NCI-H2196 (cell line): ENCODE results near the gene ZBTB43.

Experiments used
- DNase-seq: peaks from one replicate; lab custom pipeline; 2025; ENCODE audit not compliant: unreplicated experiment; lab: John Stamatoyannopoulos, UW

The ZBTB43 gene

DNA sequence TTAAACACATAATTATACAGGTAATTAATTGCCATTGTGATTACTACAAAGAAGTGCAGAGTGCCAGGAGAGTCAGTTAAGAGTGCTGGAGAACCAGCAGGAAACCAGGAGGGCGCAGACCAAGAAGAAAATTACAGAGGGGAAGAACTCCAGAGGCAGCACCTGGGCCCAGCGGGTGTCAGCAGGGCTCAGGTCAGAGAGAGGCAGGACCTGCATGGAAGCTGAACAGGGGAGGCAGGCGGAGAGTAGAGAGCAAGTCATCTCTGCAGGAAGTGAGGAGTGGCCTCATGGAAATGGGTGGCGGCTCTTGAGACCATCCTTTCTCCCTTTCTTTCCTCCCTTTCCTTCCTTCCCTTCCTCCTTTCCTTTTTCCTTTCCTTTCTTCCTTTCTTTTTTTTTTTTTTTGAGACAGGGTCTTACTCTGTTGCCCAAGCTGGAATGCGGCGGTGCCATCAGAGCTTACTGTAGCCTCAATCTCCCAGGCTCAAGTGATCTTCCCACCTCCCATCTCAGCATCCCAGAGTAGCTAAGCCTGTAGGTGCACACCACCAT lies 51.6 kb downstream of the ZBTB43 start:
- no peak for DNase-seq

DNA sequence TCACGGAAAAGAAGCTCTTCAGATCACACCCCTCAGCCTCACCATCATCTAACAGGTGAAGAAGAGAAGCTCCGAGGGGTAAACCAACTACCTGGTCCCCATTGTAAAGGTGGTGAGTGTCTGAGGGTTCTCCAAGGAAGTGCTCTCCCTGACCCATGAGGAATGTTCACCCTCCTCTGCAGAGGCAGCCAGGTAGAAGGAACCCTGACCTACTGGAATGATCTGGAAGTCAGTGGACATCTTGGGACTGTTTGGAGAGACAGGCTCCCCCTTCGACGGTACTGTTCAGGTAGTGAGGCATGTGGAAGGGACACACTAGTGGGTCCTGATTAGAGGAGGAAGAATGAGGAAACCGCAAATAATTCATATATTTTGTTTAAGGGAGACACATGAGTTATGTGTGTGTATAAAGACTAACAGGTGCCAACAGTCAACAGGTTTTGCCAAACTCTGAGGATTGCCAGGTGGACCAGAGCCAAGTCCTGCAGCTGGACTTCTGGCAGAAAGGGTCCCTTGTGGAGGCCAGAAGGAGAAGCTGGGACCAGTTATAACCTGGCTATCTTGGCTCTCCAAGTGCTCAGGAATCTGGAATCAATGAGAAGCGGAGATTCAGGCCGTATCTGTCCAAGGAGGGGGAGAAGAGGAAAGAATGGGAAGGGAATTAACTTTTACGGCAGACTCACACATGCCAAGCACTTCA lies 52.6 kb downstream of the ZBTB43 start:
- DNase-seq: peak; percentile 63

DNA sequence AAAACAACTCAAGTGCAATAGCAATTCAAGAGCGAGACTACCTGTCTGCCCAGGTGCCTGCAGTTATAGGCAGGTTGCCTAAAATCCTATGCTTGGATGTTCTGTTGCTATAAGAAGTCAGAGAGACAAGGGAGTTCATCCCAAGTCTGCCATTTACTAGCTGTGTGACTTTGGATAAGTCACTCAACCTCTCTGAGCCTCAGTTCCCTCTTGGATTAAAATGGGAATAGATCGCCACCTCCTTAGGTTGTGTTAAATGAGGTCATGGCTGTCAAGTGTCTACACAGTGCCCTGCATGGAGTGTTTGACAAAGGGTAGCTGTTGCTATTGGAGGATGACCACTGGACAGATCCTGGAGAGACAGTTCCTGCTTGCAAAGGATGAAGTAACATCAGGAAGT lies 54.3 kb downstream of the ZBTB43 start:
- DNase-seq: no peak

DNA sequence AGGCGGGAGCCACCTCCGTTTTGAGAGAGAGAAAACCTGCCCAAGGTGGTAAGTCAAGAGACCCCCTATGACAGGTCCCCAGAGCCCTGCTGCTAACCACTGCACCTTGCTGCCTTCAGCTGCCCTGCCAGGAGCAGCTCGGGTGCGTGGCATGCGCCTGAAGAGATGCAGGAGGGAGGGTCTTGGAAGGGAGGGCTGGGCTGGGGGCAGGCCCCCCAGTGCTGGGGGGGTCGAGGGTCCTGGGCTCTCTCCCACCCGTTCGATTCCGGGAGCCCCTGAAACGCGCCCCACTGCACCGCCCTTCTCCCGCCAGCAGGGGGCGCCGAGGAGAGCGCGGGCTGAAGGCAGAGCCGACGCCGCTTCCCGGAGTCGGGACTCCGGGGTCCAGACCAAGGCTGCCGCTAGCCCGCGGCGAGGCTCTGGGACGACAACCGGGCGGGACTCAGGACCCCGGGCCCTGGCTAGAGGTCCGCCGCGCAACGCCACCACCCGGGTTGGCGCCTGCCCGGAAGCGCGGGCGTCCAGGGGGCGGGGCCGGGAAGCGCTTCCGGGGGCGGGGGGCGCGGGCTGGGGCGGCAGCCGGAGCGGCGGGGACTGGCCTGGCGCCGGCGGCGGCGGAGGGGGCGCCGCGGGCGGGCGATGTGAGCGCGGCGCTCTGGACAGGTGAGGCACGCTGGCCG lies 55.4 kb downstream of the ZBTB43 start, which contains the start of gene ZBTB34:
ZBTB34 (plus strand) TSS at position 563 of the 680 bp plus-strand sequence. CDS start 18,761 bp downstream, outside the sequence.
- DNase-seq: peak; percentile 84

DNA sequence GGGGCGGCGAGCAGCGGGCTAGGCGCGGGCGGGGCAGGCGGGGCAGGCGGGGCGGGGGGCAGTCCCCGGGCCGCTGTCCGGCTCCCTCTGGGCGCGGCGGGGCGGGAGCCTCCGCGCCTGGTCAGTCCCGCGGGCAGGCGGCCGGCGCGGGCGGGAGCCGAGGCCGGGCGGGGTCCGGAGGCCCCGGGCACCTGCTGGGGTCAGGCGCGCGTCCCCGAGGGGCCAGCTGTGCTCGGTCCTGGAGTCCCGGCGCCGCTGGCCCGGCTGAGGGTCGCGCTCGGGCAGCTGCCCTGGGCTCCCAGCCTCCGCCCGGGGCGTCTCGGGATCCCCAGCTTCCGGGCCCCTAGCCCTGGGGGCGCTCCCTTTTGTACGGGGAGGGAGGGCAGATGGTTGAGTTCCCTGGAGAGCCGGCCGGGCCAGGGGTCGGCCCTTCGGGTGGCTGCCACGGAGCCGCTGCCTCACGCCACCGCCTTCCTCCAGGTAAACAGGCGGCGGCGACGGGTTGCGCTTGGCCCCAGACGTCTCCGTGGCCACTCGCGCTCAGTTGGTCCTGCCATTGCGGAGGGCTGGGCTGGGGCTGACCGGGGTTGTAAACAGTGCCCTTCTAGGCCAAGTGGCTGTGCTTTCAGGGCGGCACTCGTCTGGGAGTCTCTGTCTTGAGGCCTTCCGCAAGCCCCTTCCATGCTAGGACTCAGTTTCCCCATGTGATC lies 56.1 kb downstream of the ZBTB43 start:
- DNase-seq: no peak

DNA sequence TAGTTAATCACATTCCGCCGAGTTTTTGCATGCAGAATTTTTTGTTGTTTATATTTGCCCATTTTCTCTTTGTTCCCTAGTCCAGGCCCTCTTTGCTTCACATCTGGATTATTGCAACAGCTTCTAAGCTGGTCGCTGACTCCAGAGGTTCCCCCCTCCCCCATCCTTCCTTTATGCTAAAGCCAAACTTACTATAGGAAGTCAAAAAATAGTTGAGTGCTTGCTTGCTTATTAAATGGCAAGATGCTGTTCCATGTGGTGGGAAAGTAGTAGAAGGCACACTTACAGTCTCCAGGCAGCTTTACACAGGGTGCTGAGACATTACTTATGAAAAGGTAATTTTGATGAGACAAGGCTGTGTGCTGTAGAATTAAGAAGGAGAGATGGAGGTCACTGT lies 56.9 kb downstream of the ZBTB43 start:
- DNase-seq: no peak

DNA sequence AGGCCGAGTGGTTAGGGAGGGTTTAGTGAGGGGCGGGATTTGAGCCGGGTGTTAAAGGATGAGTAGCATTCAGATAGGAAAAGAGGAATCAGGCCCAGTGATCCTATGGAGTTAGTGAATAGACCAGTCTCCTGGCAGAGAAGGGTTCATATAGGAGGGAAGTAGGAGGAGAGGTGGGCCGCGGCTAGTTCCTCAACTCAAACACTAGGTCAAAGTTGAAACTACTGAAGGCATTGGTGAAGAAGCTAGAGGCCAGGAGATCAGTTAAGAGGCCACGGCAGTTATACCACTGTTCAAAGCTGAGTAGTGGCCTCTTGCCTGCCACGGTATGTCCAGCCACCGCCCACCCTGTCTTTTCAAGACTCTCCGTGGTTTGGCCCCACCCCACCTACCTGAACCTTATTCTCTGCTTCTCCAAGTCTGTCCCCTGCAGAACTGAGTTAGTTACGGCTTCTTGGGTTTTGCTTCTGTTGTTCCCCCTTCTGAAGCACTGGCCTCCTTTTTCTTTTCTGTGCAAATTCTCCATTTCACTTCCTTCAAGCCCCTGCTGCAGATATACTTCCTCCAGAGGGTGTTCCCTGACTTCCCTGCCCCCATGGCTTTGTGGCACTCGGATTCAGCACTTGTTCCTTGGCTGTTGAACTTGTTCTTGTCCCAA lies 57.4 kb downstream of the ZBTB43 start:
- no peak for DNase-seq

DNA sequence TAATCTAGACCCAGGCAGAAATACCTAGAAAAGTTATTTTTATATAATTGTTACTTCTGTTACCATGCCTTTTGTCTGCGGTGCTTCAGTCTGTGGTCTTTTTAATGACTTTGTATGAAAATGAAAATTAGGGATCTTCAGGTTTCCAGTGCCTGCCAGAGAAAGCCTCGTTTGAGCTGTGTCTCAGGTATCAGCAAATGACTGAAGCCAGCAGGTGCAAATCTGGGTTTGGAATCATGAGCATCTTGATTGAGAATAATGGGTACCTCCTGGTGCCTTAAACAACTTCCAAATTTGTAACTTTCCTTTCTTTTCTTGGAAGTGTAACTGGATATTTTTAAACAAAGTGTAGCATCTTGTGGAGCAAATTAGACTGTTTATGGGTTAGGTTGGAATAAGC lies 59.9 kb downstream of the ZBTB43 start:
- DNase-seq: no peak

DNA sequence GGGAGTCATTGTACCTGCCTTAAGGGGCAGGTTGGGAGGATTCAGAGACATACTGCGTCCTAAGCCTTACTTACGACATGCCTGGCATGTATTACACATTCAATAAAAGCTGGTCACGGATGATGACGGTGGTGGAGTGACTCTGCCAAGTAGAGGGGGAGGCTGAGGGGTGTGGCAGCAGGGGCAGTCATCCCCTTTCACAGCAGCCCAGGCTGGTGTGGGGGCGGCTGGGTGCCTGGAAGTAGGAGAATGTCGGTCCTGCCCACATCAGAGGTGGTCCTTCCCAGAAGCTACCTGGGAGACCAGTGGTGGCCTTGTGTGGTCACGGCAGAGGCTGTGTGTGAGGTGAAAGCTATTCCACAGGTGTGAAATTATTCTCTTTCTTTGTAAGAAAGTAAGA lies 64.5 kb downstream of the ZBTB43 start:
- no peak for DNase-seq

DNA sequence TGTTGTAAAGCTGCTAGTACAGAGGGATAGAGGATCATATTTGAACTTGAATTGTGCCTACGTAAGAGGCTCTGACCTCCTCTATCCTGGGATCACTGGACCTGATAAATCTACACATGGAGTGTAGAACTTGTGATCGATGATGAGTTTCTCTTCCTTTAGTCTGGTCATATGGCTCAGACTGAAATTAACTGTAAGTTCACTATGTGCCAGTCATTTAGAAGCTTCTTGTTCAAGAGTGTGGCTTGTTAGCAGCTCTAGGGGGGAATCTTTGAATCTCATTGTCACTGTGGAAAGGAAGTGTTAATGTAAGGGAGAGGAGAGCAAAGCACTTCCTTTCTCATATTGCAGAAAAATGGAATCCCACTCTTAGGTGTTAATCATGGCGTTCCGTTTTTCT lies 67.7 kb downstream of the ZBTB43 start:
- DNase-seq: no peak

DNA sequence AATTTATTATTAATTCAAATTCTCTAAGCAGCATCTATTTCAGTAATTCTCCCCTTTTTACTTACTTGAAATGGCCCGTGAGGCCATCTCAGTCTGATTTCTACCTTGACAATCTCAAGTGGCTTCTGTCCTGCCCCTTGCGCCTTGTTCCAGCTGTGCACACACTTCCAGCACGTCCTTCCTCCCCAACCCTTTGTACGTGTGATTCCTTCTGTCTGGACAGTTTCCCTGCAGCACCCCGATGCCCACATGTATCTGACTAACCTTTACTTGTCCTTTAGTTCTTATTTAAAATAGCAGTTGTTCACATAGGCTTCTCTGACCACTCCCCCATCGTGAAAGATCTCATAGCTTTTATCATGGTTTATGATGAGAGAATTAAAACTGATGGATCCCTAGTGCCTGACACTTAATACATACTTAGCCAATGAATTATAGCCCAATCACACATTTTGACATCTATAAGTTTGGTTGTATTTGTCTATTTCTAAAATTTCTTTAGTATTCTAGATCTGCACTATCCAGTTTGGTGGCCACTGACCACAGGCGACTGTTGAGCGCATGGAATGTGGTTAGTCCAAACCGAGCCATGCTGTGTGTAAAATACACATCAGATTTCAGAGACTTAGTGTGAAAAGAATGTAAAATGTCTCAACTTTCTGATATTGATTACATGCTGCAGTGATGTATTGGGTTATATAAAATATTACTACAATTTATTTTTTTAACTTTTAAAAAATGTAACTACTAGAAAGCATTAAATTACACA lies 69.9 kb downstream of the ZBTB43 start:
- DNase-seq: no peak

DNA sequence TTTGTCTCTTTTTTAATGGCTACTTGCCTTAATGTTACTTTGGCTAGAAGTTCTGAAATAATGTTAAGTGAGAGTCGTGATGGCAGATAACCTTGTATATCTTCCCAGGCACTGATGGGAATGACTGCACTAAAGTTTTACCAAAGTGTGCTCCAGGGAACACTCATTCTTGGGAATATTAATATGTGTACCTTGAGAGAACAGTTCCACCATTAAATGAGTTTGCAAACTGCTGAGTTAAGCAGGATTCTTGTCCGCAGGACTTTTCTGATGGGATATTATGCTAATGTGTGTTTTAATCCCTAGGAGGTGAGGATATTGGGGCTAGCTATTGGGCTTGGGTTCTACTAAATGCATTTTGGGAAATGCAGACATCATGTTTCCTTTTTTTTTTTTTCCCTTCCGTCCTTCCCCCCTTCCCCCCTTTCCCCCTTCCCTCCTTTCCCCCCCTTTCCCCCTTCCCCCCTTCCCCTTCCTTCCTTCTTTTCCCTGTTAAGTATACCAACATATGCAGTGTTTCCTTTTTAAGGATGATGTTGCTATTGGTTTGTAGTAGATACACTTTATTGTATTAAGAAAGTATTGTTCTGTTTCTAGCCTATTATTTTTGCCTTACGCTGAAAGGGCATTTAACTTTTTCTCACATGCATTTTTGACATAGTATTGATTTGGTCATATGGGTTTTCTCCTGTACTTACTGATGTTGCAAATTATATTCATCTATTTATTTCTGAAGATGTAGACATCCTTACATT lies 71.1 kb downstream of the ZBTB43 start:
- DNase-seq: no peak

DNA sequence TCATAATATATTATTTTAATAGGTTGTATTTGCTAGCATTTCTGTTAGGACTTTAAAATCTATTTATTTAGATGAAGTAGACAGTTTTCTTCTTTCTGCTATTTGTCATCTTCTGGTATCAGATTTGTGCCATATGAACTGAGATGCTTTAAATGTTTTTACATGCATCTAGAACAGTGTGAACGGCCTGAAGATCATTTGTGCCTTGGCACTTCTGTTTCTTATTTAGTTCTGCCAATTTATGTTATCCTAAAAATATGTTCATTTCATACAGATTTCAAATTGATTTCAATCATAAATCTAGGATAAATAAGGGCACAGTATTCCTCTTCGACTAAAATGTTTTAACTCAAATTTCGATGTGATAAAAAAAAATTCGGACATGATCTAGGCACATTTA lies 71.7 kb downstream of the ZBTB43 start:
- DNase-seq: no peak

DNA sequence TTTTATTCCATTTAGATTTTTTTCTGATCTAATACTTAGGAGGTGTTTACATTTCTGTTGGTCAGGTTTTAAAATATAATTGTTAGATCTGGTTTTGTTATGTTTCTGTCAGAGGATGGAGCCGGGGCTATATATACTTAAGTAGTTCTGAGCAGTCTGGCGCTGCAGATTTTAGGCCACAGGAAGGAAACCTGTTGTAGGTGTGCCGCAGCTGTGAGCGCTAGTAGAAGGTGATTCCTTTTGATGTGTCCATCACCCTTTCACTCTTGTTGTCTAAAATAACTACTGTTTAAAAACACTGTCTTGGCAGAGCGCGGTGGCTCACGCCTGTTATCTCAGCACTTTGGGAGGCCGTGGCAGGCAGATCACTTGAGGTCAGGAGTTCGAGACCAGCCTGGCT lies 72.6 kb downstream of the ZBTB43 start:
- no peak for DNase-seq

DNA sequence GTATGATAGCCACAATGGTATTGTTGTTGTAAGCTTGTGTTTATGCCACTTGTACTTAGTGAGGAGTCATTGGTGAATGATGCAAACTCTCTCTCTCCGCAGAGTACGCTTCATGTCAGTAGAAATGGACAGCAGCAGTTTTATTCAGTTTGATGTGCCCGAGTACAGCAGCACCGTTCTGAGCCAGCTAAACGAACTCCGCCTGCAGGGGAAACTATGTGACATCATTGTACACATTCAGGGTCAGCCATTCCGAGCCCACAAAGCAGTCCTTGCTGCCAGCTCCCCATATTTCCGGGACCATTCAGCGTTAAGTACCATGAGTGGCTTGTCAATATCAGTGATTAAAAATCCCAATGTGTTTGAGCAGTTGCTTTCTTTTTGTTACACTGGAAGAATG lies 74.4 kb downstream of the ZBTB43 start:
- DNase-seq: no peak

DNA sequence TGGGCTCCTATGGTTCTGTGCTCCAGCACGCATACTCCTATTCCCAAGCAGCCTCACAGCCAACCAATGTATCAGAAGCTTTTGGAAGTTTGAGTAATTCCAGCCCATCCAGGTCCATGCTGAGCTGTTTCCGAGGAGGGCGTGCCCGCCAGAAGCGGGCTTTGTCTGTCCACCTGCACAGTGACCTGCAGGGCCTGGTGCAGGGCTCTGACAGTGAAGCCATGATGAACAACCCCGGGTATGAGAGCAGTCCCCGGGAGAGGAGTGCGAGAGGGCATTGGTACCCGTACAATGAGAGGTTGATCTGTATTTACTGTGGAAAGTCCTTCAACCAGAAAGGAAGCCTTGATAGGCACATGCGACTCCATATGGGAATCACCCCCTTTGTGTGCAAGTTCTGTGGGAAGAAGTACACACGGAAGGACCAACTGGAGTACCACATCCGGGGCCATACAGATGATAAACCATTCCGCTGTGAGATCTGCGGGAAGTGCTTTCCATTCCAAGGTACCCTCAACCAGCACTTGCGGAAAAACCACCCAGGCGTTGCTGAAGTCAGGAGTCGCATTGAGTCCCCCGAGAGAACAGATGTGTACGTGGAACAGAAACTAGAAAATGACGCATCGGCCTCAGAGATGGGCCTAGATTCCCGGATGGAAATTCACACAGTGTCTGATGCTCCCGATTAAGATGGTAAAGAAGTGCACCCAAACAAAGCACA lies 75.5 kb downstream of the ZBTB43 start:
- no peak for DNase-seq

DNA sequence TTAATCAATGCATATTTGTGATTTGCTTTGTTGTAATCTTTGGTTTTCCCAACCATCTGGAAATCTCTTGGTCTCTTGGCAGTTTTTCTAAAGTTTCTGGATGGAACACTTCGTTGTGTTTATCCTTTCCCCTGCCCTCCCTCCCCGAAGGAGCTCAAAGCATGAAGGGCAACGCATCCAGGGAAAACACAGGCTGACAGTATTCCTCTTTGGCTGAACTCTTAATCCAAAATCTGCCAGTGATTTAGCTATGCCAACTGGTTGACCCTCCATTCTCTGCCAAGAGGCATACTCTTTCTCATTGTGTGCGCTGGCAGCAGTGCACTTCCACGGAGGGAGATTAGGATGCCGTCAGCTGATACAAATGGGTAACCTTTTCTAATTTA lies 76.1 kb downstream of the ZBTB43 start:
- DNase-seq: no peak

DNA sequence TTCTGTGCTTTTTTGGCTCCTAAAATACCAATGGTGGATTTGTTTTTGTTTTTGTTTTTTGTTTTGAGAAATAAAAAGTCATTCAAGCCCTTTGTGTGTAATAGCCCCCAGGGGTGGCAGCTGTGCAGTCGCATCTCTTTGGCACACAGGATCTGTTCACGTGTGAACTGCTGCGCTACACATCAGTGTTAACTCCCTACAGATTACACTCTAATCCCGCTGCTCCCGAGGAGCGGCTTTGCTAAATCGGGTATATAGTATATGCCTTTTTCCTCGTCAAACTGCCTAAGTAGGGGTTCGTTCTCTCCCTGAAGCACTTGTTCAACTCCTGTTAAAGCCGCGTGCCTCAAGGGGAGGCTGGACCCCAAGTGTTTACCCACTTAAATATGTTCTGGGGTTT lies 77.9 kb downstream of the ZBTB43 start:
- no peak for DNase-seq

DNA sequence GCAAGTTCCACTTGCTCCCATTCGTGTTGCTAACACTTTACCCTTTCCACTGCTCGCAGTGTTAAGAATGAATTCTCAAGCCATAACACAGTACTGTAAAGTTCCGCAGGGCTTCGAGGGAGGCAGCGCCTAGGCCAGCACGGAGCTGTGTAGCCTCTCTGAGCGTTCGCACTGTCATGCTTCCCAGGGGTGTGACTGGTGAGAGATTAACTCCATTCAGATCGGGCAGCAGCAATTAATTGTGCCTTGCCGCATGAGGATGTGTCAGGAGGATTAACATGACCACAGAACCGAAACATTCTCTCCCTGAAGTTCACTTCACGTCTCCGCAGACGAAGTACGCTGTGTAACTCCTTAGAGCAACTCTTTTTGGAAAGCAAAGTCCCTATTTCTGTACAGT lies 78.8 kb downstream of the ZBTB43 start:
- DNase-seq: no peak
